H1 (cell line): Measurements from ENCODE around the gene ARHGAP22. TPM values are rescaled to one million over a fixed set of nuclear protein-coding genes. Genes with fewer than 3 reads are reported as not detected.

Experiments
- CBX5 ChIP-seq: fragments of 300-800, 300-1000 bp; sonication (generic); IDR thresholded peaks from 2 replicates; pipeline ENCODE4 v1.7.1; 2016; ENCODE audit warnings: antibody characterized with exemption, low read length, low read depth
- HDAC6 ChIP-seq: IDR thresholded peaks from one replicate; pipeline ENCODE4 v1.7.1; 2012; ENCODE audit warnings: low read depth, mild to moderate bottlenecking, inconsistent platforms, low read length, moderate library complexity
- POU5F1 ChIP-seq: IDR thresholded peaks from 2 replicates; pipeline ENCODE4 v1.6.1; 2011; ENCODE audit warnings: low read depth, mild to moderate bottlenecking, low read length, moderate library complexity
- SIN3A ChIP-seq, 2 experiments: IDR thresholded peaks in 1 of 2; conservative IDR thresholded peaks in 1 of 2; 2 replicates each; pipeline ENCODE4 v1.6.1; 2011 to 2012; ENCODE audit warnings: low read length in 2 of 2, improper control_type of control experiment in 1 of 2, low read depth in 1 of 2, mild to moderate bottlenecking in 1 of 2
- polyA plus RNA-seq, 7 experiments: library from polyadenylated mRNA; depleted of rRNA in 3 of 7; stranded (reverse) in 5 of 7; unstranded in 2 of 7; fragments of >200 nt in 5 of 7; fragments of 200-250 nt in 2 of 7; gene quantifications; 1 replicate in 5 of 7; 2 replicates in 1 of 7; 4 replicates in 1 of 7; pipeline versions ENCODE4 v1.2.1 to v1.2.3, GENCODE V29; 2011 to 2013; ENCODE audit warnings: missing spikeins in 2 of 7, mixed read lengths in 2 of 7
- total RNA-seq: library from RNA; stranded (reverse); fragmentation: NEBNext Ultra II Directional; extraction: Animal tissue kit (Norgen Biotek cat#: 25700); gene quantifications from 2 replicates; pipeline ENCODE4 v1.2.1, GENCODE V29; 2021
- TF ChIP-seq, protein P1 (sequence below): IDR thresholded peaks from 2 replicates; pipeline ENCODE4 v1.6.1; 2011; ENCODE audit warnings: low read depth, mild to moderate bottlenecking, low read length; ENCODE audit not compliant: insufficient read depth

ARHGAP22 gene
- total and polyA plus RNA-seq, 2 of the 8 experiments (the other 6 are each of a cell fraction or from before 2014, with no cell fraction given): 3.6 to 11.2 TPM

- TF ChIP-seq, protein P1, sequence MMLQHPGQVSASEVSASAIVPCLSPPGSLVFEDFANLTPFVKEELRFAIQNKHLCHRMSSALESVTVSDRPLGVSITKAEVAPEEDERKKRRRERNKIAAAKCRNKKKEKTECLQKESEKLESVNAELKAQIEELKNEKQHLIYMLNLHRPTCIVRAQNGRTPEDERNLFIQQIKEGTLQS: no peak
- TF ChIP-seq POU5F1: no peak
- no peak for TF ChIP-seq SIN3A (conservative IDR thresholded peaks at IDR 0.05 in 1 of 2, IDR thresholded peaks at IDR 0.05 in 1 of 2; ENCODE audit: low read depth in 1 of 2, low read length in 2 of 2)
- no peak for TF ChIP-seq CBX5
- no peak for TF ChIP-seq HDAC6
- TF ChIP-seq, all 59 proteins: peak for 0
Measured at GRCh38 chr10:48526011-48526821, 78.7 kb downstream of the ARHGAP22 start (continued).
